GM12878 (cell line): Measurements from ENCODE around the gene HS6ST1. TPM values are rescaled to one million over a fixed set of nuclear protein-coding genes. Genes with fewer than 3 reads are reported as not detected.

Experiments used
- ATAC-seq: fragments of 200-7000 bp; cut with Tn5 transposase; 3 replicates; pipeline ENCODE4 v1.9.1; 2020; ENCODE audit warnings: mild to moderate bottlenecking, moderate library complexity
- BruUV-seq: library from RNA; stranded (reverse); fragments of 400-500 nt; replicated peaks from 2 replicates; lab custom pipeline; 2021; lab: Mats Ljungman, UMichigan
- CTCF ChIA-PET: fragments of 300-600 bp; sonication (Branson Sonifier 250); formaldehyde crosslinking; extraction: SDS; loops from one replicate; lab custom pipeline; 2021; ENCODE audit warnings: inconsistent platforms; lab: Yijun Ruan, JAX
- POLR2A ChIA-PET: fragments of 350-600 bp; formaldehyde crosslinking; extraction: SDS; loops from one replicate; lab custom pipeline; 2021; ENCODE audit warnings: inconsistent platforms; lab: Charles Lee
- RAD21 ChIA-PET: fragments of 300-600 bp; sonication (Branson Sonifier 250); formaldehyde crosslinking; loops from one replicate; lab custom pipeline; 2023; ENCODE audit warnings: antibody characterized with exemption; ENCODE audit not compliant: unreplicated experiment; lab: Charles Lee
- SMC1A ChIA-PET: fragments of 300-600 bp; sonication (Branson Sonifier 250); formaldehyde crosslinking; loops from one replicate; lab custom pipeline; 2023; ENCODE audit not compliant: unreplicated experiment, uncharacterized antibody; lab: Charles Lee
- DNase-seq: peaks from one replicate; pipeline ENCODE4 v3.0.0-alpha.2; 2011; ENCODE audit warnings: low read depth, low spot score
- FAIRE-seq: peaks from 3 replicates; lab custom pipeline; 2011; peaks lifted over from hg19 to GRCh38; lab: Jason Lieb, UNC
- H2AFZ ChIP-seq: 2 replicates; pipeline ENCODE4 v1.6.0; 2011; ENCODE audit warnings: low read depth, low read length, control low read depth; ENCODE audit not compliant: control insufficient read depth
- H3K27ac ChIP-seq: 2 replicates; pipeline ENCODE4 v1.5.1; 2011; ENCODE audit warnings: control low read depth; ENCODE audit not compliant: control insufficient read depth, insufficient read depth
- H3K27me3 ChIP-seq, 2 experiments: replicated peaks in 1 of 2; 2 replicates each; pipeline versions ENCODE4 v1.6.0 to v1.6.1; 2011; ENCODE audit warnings: low read length in 1 of 2; ENCODE audit not compliant: control insufficient read depth in 2 of 2, insufficient read depth in 2 of 2
- H3K36me3 ChIP-seq, 2 experiments: 2 replicates each; pipeline ENCODE4 v1.5.1; 2011; ENCODE audit warnings: low read length in 1 of 2; ENCODE audit not compliant: control insufficient read depth in 2 of 2, insufficient read depth in 2 of 2
- H3K4me1 ChIP-seq: 2 replicates; pipeline ENCODE4 v1.6.1; 2011; ENCODE audit warnings: mild to moderate bottlenecking, low read length, moderate library complexity, mixed read lengths; ENCODE audit not compliant: control insufficient read depth, insufficient read depth
- H3K4me2 ChIP-seq: 2 replicates; pipeline ENCODE4 v1.6.0; 2011; ENCODE audit warnings: control low read depth; ENCODE audit not compliant: control insufficient read depth, insufficient read depth
- H3K4me3 ChIP-seq: fragments of 200-600 bp; sonication (generic); 2 replicates; pipeline ENCODE4 v1.5.1; 2016
- H3K79me2 ChIP-seq: 2 replicates; pipeline ENCODE4 v1.6.0; 2011; ENCODE audit warnings: low read length; ENCODE audit not compliant: control insufficient read depth, insufficient read depth
- H3K9ac ChIP-seq: 2 replicates; pipeline ENCODE4 v1.8.0; 2011; ENCODE audit warnings: low read length, control low read depth, mixed read lengths; ENCODE audit not compliant: control insufficient read depth, insufficient read depth
- H3K9me3 ChIP-seq: replicated peaks from 3 replicates; pipeline ENCODE4 v1.5.1; 2011; ENCODE audit warnings: mild to moderate bottlenecking, low read length; ENCODE audit not compliant: control insufficient read depth, insufficient read depth
- H4K20me1 ChIP-seq: 2 replicates; pipeline ENCODE4 v1.6.0; 2011; ENCODE audit not compliant: control insufficient read depth, insufficient read depth
- ATF7 ChIP-seq: fragments of 450-650 bp; IDR thresholded peaks from 2 replicates; pipeline ENCODE4 v1.6.1; 2016; ENCODE audit warnings: low read depth, mild to moderate bottlenecking
- BHLHE40 ChIP-seq, 2 experiments: fragments of 450-650 bp in 1 of 2; IDR thresholded peaks; 2 replicates each; pipeline ENCODE4 v1.6.1; 2011 to 2017; ENCODE audit warnings: low read depth in 2 of 2, borderline replicate concordance in 1 of 2, improper control_type of control experiment in 1 of 2, low read length in 1 of 2, mild to moderate bottlenecking in 1 of 2
- CBFB ChIP-seq: IDR thresholded peaks from 2 replicates; pipeline ENCODE4 v1.6.1; 2016; ENCODE audit warnings: antibody characterized with exemption, low read depth
- CREM ChIP-seq: IDR thresholded peaks from 2 replicates; pipeline ENCODE4 v1.6.1; 2014; ENCODE audit warnings: antibody characterized with exemption, low read depth
- GABPA ChIP-seq: IDR thresholded peaks from 2 replicates; pipeline ENCODE4 v1.6.1; 2014; ENCODE audit warnings: antibody characterized with exemption, low read depth, mild to moderate bottlenecking, inconsistent platforms
- IRF4 ChIP-seq: IDR thresholded peaks from 2 replicates; pipeline ENCODE4 v1.6.1; 2011; ENCODE audit warnings: low read depth, low read length
- NFYB ChIP-seq: IDR thresholded peaks from 2 replicates; pipeline ENCODE4 v1.6.1; 2011; ENCODE audit warnings: low read depth, mild to moderate bottlenecking, low read length, improper control_type of control experiment, moderate library complexity; ENCODE audit not compliant: insufficient read depth
- PML ChIP-seq: IDR thresholded peaks from 2 replicates; pipeline ENCODE4 v1.6.1; 2012; ENCODE audit warnings: low read length, inconsistent platforms
- SIN3A ChIP-seq: IDR thresholded peaks from 2 replicates; pipeline ENCODE4 v1.6.1; 2012; ENCODE audit warnings: low read depth, low read length, improper control_type of control experiment
- SREBF1 ChIP-seq: IDR thresholded peaks from 2 replicates; pipeline ENCODE4 v1.6.1; 2012; ENCODE audit warnings: mild to moderate bottlenecking, low read length
- ZNF622 ChIP-seq: fragments of 450-650 bp; IDR thresholded peaks from 2 replicates; pipeline ENCODE4 v1.6.1; 2017; ENCODE audit warnings: mild to moderate bottlenecking, inconsistent platforms
- WGBS: methylation state at CpG from one replicate; pipeline ENCODE4 v1.1.6; 2016; ENCODE audit warnings: low lambda C conversion rate; ENCODE audit not compliant: insufficient replicate concordance, insufficient coverage; ENCODE audit errors: missing lambda C conversion rate; 5-methylcytosine and 5-hydroxymethylcytosine counted together
- in situ Hi-C: fragments of 300-500 bp; cut with MboI; formaldehyde crosslinking; loops from 9 replicates; pipeline ENCODE4 v1.14.3; 2018; ENCODE audit warnings: mixed read lengths
- intact Hi-C: fragments of 100-400 bp; cut with micrococcal nuclease; formaldehyde crosslinking; loops from one replicate; pipeline ENCODE4 v1.14.2; 2022; ENCODE audit not compliant: unreplicated experiment
- polyA plus RNA-seq, 11 experiments: library from polyadenylated mRNA; depleted of rRNA in 4 of 11; unstranded in 6 of 11; stranded (reverse) in 5 of 11; fragments of >200 nt; fragmentation: Nextera tagmentation in 4 of 11; fragmentation: Illumina TruSeq in 1 of 11; extraction: Ambion mirVana in 4 of 11; extraction: Trizol in 1 of 11; gene quantifications; 1 replicate in 1 of 11; 2 replicates in 10 of 11; pipeline versions ENCODE4 v1.2.1 to v1.2.3, GENCODE V29; 2011 to 2016; ENCODE audit warnings: inconsistent platforms in 2 of 11, missing spikeins in 2 of 11, low read depth in 1 of 11
- total RNA-seq, 4 experiments: library from RNA; depleted of rRNA in 3 of 4; stranded (reverse); fragments of >200 nt in 3 of 4; fragmentation: Illumina TruSeq in 1 of 4; extraction: Trizol in 1 of 4; gene quantifications; 2 replicates each; pipeline versions ENCODE4 v1.2.1 to v1.2.3, GENCODE V29; 2013 to 2021
- TF ChIP-seq, protein P1 (sequence below): fragments of 450-650 bp; formaldehyde crosslinking; IDR thresholded peaks from 2 replicates; pipeline ENCODE4 v1.4.0; 2022; ENCODE audit warnings: mild to moderate bottlenecking, moderate library complexity

Gene HS6ST1
- total and polyA plus RNA-seq, 10 of the 15 experiments (the other 5 are each of a cell fraction or from before 2014, with no cell fraction given) = 0.48 to 17.0 (median 4.7) TPM

DNA sequence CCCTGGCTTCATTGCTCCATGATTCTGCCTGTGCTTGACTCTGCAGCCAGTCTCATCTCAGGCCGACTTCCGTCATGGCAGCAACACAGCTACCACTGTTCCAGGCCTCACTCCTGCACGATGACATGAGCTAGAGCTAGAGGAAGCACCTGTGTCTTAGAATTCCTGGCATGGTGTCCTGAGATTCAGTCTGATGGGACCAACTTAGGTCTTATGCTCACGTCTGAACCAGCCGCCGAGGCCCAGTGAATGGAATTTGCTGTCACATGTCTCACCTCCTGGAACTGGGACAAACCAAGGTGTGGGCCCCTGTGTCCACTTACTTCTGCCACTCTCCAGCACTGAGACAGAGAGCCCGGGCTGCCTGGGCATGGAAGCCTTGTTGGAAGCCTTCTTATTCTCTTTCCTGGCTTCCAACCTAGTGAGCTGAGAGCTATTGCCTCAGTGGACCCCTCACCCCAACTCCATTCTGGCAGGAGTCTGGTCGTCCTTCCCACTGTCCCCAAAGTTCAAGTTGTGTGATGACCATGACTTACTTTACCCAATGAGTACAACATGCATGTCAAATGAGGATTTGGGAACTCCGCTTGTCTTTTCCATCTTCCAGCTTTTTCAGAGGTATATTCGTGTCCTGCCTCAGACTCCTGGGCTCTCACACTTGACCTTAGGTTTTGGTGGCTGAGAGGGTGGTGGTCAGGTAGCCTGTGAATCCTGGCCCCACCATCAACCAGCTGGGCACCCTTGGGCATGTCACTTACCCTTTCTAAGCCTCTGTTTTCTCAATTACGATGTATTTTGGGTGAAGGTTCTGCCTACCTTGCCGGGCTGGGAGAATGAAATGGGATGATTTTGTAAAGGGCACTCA, 39.1 kb upstream of the HS6ST1 start:
- CTCF ChIA-PET = no interaction called here
- RAD21 ChIA-PET = no interaction called here
- Histone ChIP-seq H3K9me3 (no peaks in the 10 kb centered on the region), H3K27me3 (no peaks in the 10 kb centered on the region; a peak in 1 of 4 replicates), H3K4me3 (no peak overlapping the region), H4K20me1 (no peaks in the 10 kb centered on the region), H3K27ac (no peak overlapping the region), H3K9ac (no peak overlapping the region), H3K4me2 (no peak overlapping the region), H3K79me2 (no peaks in the 10 kb centered on the region), H3K36me3 (no peaks in the 10 kb centered on the region), H2AFZ (no peak overlapping the region), H3K4me1 (no peaks in the 10 kb centered on the region)
- WGBS = 42% methylated on average over 12 of the region's 12 CpGs
- BruUV-seq = no TSS peak
- SMC1A ChIA-PET = no interaction called here
- POLR2A ChIA-PET = no interaction called here
- no peak for TF ChIP-seq IRF4
- TF ChIP-seq CREM = no peak
- no peak for TF ChIP-seq CBFB
- no peak for TF ChIP-seq SREBF1
- no peak for TF ChIP-seq ATF7
- TF ChIP-seq PML = no peak
- TF ChIP-seq NFYB = no peak
- TF ChIP-seq ZNF622 = no peak
- TF ChIP-seq SIN3A = no peak
- no peak for TF ChIP-seq GABPA
- TF ChIP-seq, protein P1, sequence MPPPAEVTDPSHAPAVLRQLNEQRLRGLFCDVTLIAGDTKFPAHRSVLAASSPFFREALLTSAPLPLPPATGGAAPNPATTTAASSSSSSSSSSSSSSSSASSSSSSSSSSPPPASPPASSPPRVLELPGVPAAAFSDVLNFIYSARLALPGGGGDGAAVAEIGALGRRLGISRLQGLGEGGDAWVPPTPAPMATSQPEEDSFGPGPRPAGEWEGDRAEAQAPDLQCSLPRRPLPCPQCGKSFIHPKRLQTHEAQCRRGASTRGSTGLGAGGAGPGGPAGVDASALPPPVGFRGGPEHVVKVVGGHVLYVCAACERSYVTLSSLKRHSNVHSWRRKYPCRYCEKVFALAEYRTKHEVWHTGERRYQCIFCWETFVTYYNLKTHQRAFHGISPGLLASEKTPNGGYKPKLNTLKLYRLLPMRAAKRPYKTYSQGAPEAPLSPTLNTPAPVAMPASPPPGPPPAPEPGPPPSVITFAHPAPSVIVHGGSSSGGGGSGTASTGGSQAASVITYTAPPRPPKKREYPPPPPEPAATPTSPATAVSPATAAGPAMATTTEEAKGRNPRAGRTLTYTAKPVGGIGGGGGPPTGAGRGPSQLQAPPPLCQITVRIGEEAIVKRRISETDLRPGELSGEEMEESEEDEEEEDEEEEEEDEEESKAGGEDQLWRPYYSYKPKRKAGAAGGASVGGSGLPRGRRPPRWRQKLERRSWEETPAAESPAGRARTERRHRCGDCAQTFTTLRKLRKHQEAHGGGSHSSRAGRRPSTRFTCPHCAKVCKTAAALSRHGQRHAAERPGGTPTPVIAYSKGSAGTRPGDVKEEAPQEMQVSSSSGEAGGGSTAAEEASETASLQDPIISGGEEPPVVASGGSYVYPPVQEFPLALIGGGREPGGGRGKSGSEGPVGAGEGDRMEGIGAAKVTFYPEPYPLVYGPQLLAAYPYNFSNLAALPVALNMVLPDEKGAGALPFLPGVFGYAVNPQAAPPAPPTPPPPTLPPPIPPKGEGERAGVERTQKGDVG (CRISPR knock-in tag) = no peak
- no peak for TF ChIP-seq BHLHE40 (IDR thresholded peaks at IDR 0.05; ENCODE audit: borderline replicate concordance in 1 of 2, low read depth in 2 of 2, low read length in 1 of 2)
- intact Hi-C loops (no loop called here), in situ Hi-C loops (no loop called here)
- DNase-seq (no peak), FAIRE-seq (no peak), ATAC-seq (no peak)
